Stimulated activated CD8-positive, alpha-beta memory T cell treated with anti-CD3 and anti-CD28 coated beads, Interleukin-12 subunit alpha, Interleukin-12 subunit beta, amount 100 ng/mL, for 24 hours (primary cell): ENCODE measurements around the gene COG8.

Experiments used
- DNase-seq: peaks from one replicate; pipeline ENCODE4 v3.0.0-alpha.2; 2020; ENCODE audit errors: extremely low read depth

COG8 gene

DNA sequence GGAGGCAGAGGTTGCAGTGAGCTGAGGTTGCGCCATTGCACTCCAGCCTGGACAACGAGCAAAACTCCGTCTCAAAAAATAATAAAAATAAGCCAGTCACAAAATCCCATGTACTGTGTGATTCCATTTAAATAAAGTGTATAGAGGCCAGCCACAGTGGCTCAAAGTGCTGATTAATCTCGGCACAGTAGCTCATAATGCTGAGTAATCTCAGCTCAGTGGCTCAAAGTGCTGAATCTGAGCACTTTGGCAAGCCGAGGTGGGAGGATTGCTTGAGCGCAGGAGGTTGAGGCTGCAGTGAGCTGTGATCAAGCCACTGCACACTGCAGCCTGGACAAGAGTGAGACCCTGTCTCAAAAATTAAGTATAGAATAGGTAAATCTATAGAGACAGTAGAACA is 7.3 kb upstream of the COG8 start:
- no peak for DNase-seq

DNA sequence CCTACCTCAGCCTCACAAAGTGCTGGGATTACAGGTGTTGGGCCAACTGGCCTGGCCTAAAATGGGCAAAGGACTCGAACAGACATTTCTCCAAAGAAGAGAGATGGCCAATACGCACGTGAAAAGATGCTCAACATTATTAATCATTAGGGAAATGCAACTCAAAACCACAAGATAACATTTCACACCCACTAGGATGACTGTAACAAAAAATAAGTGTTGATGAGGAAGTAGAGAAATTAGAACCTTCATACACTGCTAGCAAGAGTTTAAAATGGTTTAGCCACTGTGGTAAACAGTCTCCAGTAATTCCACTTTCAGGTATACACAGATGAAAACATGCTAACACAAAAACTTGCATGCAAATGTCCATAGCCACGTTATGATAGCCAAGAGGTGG is 6.6 kb upstream of the COG8 start:
- DNase-seq: no peak

DNA sequence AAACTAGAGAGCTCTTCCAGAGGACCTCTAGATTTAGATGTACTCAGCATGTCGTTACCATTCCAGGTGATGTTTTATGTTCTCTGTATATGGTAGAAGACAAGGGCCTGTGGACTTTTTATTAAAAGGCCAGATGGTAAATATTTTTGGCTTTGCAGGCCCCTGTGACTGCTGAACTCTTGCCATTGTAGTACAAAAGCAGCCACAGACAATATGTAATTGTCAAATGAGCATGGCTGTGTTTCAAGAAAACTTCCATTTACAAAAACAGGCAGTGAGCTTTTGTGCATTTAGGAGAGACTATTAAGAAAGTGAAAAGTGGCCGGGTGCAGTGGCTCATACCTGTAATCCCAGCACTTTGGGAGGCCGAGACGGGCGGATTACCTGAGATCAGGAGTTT is 4.8 kb upstream of the COG8 start:
- no peak for DNase-seq

DNA sequence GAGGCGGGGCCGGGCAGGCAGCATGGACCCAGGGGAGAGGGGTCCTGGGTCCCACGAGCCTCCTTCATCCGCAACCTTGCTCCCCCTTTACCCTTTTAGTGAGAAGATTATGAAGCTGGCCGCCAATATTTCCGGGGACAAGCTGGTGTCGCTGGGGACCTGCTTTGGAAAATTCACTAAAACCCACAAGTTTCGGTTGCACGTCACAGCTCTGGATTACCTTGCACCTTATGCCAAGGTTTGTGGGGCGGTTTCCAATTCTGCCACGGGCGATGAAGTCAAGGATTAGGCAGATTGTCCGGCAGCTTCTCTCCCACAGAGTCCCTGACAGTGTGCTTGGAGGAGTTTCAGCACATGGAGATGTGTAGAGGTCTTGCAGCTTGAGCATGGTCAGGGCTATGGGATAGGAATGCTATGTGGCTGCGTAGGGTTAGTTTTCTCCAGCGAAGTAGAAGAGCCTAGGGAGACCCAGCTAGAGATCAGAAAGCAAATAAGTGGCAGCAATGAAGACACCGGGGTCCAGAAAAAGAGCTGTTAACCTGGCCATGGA is 806 bp upstream of the COG8 start:
- DNase-seq: no peak

DNA sequence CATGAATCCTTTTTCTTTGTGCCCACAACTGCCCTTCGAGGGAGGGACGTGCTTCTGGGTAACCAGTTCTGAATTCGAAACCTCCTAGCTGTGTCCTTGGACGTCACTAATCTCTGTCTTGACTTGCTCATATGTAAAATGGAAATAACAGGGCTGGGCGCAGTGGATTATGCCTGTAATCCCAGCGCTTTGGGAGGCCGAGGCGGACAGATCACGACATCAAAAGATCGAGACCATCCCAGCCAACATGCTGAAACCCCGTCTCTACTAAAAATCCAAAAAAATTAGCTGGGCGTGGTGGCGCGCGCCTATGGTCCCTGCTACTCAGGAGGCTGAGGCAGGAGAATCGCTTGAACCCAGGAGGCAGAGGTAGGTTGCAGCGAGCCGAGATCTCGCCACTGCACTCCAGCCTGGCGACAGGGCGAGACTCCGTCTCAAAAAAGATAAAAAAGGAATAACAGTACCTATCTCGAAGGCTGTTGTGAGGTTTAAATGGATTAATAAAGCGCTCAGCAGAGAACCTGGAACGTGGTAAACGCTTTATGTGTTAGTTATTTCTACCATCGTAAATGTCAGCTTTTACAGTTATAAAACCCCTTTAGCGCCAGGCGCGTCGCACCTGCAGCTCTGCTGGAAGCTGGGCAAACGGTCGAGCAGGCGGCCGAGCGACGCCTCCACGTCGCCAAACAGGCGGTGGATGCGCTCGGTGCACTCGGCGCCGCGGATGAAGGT is 641 bp downstream of the COG8 start:
- no peak for DNase-seq

DNA sequence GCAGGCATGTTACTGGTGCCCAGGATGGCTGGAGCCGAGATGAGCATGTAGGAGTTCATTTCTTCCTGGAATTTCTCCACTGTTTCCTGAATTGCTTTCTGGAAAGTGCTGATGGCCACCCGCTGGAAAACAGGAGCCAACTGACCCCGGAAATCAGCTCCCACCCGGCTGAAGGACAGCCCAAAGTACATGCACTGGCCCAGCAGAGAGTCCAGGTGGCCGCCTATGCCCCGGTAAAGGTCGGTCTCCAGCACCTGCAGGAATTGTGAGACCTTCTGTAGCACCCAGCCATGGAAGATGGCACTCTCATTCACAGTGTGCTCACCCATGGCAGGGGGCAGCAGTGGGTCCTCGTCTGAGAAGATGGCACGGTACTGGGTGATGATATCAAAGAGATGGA is 4.7 kb downstream of the COG8 start:
- no peak for DNase-seq

DNA sequence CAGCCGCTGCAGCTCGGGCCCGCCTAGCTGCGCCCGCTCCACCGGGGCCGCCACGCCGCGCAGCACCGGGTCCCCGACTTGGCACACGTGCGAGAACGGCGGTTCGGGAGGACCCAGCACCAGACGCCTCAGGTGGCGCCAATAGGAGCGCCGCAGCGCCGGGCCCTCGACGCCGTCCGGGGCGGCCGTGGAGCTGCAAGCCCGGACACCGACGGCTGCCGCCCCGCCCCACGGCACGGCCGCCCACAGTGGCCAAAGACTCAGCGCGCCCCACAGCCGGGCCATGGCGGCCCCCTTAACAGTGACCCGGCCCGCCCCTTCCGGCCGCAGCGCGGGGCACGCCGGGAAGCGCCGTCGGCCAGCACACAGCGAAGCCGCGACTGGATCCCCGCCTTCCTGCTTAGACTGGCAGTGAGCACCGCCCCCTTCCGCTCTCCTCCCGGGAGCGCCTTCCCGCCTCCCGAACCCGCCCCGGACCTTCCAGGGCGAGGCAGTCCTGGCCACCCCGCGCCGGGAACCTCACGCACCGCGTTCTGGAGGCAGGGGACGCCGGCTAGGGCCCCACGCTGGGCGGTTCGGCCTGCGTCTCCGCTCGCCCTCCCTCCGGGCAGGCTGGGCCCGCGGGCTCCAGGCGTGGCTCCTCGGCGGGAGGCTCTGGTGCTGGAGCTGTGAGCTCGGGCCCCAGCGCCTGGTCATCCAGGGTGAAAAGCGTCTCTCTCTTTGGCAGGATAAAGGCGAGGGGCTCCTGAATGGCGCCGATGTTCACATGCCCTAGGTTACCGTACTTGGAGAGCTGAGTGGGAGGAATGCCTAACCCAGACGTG is 8.9 kb downstream of the COG8 start, which contains the start of gene PDF:
Gene PDF (minus strand): TSS at position 303 of the 824 bp plus-strand sequence. CDS start 18 bp downstream, at position 285.
- peak; percentile 76 for DNase-seq

DNA sequence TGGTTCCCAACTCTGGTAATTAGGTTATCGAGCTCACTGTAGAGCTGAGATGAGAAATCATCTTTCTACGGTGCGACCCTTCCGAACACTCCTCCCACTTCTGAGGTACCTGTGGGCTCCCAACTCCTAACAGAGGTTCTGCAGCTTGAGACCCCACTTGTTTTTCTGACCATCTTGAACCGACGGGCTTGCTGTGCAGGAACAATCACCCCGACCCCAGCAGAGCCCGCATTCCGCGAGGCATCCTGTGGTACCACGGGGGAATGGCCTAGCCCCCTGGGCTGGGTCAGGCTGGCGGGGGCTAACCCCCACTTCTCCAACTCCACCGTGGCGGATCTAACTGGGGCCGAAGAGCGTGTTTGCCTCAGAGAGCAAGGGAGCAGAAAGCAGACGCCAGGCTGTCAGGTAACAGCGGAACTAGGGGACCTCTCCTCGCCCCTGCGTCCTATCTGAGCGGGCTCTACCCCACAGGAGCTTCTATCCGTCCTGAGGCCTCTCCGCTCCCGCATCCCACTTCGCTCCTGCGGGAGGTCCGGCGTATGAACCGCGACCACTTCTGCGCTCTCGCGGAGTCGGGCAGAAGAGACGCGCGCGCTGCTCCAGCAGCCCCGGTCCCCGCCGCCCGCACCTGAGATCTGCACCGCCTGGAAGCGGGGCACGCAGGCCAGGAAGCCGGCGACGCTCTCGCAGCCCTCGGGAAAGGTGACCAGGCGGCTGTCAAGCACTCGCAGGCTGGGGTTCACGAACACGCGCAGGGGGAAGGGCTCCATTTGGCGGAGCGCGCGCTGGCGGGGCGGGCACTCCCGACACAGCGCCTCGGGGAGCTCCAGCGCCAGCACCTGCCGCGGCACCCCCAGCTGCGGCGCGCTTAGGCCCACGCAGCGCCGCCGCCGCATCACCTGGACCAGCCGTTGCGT is 9.7 kb downstream of the COG8 start:
- no peak for DNase-seq

DNA sequence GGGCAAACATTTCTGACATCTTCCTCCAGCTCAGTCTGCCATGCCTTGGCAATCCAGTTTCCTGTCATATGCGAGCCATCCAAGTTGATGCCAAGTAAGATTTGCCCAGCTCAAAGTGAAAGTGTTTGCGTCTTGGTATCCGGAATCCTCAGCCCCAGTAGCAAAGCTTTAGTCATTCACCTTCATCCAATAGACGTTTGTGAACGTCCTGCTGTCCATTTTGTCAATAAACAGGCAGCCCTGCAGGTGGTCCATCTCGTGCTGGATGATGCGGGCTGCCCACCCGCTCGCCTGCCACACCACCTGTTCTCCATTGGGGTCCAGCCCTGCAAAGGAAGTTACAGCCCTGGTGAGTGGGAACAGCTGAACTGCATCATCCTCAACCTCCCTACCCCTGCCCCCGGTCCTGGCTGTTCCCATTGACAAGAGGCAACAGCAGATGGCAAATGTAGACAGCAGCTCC is 10.5 kb downstream of the COG8 start:
- no peak for DNase-seq

DNA sequence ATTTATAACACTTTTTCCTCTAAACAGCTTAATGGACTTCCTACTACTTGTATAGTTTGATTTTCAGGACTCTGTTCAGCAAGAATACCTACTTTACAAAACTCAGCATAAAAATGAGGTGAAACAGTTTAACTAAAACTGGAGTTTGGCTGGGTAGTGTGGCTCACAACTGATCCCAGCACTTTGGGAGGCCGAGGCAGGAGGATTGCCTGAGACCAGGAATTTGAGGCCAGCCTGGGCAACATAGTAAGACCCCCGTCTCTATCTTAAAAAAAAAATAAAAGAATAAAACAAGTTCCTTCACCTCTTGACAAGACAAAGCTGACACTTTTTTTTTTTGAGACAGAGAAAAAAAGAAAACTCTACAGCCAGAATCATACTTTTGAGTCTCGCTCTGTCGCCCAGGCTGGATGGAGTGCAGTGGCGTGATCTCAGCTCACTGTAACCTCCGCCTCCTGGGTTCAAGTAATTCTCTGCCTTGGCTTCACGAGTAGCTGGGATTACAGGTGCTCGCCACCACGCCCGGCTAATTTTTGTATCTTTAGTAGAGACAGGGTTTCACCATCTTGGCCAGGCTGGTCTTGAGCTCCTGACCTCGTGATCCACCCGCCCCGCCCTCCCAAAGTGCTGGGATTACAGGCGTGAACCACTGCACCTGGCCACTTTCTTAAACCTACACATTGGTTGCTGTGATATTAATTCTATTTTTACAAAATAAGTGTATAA is 11.6 kb downstream of the COG8 start:
- no peak for DNase-seq

DNA sequence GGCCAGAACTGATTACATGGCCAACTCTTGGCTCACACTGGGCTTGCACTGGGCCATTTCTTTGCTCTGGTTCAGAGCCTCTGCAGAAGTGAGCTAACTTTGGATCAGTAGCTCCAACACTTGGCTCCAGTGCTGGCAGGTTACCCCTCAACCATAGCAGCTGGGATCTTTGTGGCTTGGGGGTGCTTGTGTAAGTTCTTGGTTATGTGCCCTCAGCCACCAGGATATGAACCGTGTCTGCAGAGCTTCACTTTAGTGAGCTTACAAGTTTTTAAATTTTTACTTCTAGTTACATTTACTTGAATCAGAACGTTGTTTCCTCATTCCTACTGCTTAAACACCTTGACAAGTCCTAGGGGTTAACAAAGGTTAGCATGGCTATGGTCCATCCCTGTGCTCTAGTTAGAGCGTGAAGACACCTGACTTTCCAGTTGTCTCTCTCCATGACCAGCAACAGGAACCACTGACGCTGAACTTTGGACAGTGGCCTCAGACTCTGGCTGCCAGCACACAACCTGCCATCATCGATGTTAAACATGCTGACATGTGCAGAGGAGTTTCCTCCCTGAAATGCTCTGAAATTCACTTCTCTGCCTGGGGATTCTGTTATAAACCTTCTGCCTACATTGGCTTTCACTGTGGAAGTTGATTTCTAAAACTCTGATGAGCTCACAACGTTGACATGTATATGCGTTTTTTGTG is 13.0 kb downstream of the COG8 start:
- no peak for DNase-seq

DNA sequence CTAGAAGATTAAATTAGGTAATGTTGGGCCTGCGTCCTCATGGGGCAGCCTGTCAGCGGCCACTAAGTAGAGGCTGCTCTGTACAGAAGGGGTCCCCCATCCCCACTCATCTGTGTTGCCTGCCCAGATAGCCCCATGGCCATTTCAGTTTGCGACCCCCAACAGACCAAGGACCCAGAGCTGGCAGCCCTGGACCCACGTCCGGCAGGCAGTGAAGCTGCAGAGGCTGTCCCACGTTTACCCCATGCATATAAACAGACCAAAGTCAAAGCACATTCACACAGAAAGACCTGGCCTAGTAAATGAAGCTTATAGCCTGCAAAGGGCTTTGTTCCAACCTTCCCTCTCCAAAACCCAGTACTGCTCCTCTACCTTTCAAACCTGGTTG is 13.6 kb downstream of the COG8 start:
- DNase-seq: no peak

DNA sequence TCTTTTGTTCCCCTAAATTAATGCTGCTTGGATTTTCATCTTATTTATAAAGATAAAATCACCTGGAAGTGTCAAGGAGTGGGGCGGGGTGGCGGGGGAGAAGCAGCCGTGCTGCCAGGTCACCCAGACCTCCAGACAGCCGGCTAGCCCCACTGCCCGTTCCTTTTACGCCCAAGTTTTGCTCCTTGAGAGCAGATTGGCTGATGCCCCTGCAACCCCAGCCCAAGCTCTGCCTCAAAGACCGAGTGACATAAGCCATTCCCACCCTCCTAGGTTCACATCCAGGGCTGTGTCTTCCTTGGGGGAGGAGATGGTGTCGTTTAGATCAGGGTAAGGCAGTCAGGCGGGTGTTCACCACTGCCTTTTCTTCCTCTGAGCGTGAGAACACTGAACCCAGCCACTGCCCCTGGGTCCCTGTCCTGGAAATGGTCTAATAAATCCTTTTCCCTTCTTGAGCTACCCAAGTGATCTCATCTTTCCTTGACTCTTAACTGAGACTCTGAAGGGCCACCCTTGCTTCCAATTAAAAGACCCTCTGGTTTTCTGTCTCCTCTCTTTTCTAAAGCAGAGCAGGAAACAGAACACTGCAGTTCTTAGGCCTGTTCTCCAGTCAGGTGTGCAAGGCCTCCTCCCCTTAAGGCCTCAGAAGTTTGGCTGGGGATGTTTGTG is 14.6 kb downstream of the COG8 start:
- no peak for DNase-seq

DNA sequence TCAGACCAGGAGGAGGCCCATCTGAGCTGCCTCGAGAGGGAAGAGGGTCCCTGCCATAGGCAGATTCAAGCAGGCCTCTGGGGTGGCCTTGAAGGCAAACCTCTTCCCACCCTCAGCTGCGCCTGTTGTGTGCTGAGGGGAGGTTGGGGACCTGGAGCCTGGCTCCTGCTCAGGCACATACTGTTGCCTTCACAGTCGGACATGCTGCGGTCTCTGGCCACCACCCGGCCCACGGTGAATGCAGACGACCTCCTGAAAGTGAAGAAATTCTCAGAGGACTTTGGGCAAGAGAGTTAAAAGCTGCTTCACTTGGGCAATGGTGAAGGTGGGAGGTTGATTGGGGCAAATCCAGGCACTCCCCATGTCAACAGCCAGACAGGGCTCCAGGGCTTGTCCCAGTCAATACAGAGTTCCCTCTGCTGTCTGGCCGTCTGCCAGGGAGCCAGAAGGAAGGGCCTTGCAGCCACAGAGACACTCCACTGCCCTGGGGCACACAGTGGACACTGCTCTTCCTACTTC is 15.3 kb downstream of the COG8 start:
- DNase-seq: no peak

DNA sequence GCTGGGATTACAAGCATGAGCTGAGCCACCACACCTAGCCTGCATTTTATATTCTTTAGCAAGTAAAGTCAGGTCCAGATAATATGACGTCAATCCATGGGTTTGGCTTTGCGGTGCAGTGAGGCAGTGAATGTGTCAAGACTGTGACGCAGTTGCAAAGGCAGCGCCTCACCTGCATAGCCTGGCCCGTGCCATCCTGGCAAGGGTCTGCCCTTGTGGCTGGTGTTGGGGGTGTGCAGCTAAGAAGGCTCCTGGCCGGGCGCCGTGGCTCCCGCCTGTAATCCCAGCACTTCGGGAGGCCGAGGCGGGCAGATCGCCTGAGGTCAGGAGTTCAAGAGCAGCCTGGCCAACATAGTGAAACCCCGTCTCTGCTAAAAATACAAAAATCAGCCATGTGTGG is 15.9 kb downstream of the COG8 start:
- DNase-seq: no peak

DNA sequence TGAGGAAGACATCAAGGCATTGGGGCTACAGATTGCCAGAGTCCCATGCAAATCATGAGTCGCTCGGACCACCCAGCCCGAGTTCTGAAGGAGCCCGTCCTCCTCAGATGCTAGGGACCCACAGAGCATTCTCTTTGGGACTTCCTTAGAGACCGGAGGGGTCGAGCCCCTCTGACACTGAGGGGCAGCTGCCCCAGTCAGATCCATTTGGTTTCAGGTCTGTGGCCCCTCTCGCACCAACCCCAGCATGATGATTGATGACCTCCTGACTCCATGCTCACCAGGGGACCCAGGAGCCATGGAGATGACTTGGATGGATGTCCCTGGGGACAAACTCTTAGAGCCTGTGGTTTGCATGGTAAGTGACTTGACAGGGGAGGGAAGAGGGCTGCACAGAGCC is 17.0 kb downstream of the COG8 start:
- no peak for DNase-seq

DNA sequence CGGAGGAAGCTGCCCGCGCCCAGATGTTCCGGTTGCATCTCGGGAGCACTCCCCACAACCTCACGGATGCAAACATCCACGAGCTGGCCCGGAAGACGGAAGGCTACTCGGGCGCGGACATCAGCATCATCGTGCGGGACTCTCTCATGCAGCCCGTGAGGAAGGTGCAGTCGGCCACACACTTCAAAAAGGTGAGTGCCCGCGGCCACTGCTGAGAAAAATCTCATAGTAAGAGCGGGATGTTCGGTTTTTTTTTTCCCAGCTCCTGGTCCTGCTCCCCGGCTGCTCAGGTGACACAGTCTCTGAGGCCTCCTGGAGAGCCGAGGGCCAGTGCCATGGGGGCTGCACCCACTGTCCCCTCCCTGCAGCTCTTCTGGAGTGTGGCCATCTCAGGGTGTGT is 18.3 kb downstream of the COG8 start:
- no peak for DNase-seq

DNA sequence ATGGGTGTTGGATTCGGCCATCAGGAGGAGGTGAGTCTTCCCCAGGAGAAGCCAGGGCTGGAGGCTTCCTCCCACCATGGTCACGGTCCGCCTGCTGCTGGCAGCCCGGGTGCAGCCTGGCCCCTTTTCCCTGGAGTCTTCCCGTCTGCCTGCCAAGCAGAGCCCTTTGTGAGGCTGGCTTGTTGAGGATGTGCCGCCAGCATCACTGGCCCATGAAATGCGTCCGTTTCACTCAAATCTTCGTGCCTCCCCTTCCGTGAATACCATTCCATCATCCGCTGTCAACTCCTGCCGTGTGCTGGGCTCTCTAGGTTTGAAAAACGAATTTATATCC is 18.7 kb downstream of the COG8 start:
- no peak for DNase-seq

DNA sequence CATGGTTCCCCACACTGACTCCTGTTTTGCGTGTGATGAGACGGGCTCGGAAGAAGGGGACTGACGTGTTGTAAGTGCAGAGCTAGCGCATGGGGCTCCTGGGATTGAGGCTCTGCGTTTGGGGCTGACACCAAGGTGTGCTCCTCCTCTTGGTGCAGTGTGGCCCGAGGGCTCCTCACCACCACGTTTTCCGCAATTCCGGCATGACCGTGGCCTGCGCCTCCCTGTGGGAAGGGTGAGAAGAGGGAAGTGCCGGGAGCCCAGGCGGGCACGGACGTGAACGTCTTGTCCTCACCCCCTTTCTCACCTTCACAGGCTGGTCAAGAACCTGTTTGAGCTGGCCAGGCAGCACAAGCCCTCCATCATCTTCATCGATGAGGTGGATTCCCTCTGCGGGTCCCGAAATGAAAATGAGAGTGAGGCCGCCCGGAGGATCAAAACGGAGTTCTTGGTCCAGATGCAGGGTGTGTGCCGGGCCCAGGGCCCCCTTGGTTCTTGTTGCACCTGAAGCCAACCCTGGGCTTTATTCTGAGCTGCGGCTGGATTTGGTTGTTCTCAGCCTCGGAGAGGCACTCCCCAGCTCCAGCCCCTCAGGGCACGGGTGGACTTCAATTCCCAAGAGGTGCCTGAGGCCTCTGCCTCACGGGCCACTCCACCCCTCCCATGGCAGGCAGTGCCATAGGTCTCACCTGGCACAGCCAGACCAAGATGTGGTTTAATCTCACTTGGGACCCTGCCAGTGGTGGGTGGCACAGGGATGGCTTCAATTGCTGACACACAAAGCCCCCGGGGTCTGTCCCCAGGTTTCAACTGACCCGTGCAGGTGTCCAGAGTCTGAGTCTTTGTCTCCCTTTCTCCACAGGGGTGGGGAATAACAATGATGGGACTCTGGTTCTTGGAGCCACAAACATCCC is 19.3 kb downstream of the COG8 start:
- no peak for DNase-seq
